Neural cell (in vitro differentiated cells): Measurements from ENCODE around the gene TPSG1. TPM values are rescaled to one million over a fixed set of nuclear protein-coding genes. Genes with fewer than 3 reads are reported as not detected.
A peak's percentile ranks its signal among the peaks of the same experiment; 100 is the strongest.

ENCODE experiments used
- H2AFZ ChIP-seq: fragments of 200-600, 300-800 bp; sonication (generic), shearing (Covaris generic); 2 replicates; pipeline ENCODE4 v1.6.0; 2014; ENCODE audit warnings: low read depth, mild to moderate bottlenecking, antibody characterized with exemption, low read length, moderate library complexity
- H3F3A ChIP-seq: fragments of 200-600 bp; shearing (Covaris generic); 2 replicates; pipeline ENCODE4 v1.6.1; 2016; ENCODE audit warnings: mild to moderate bottlenecking, moderate library complexity, mixed read lengths, antibody characterized with exemption, low read length; ENCODE audit not compliant: insufficient read depth, poor library complexity, severe bottlenecking
- H3K27ac ChIP-seq: fragments of 200-600, 300-800 bp; sonication (generic), shearing (Covaris generic); 2 replicates; pipeline ENCODE4 v1.5.1; 2014; ENCODE audit warnings: mild to moderate bottlenecking, low read length, moderate library complexity
- H3K27me3 ChIP-seq: fragments of 300-800, 200-600 bp; sonication (generic), shearing (Covaris generic); 2 replicates; pipeline ENCODE4 v1.6.0; 2014; ENCODE audit warnings: mild to moderate bottlenecking, low read depth, low read length, moderate library complexity; ENCODE audit not compliant: insufficient read depth
- H3K36me3 ChIP-seq: fragments of 300-800, 200-600 bp; sonication (generic), shearing (Covaris generic); 2 replicates; pipeline ENCODE4 v1.5.1; 2014; ENCODE audit warnings: mild to moderate bottlenecking, antibody characterized with exemption, low read length, moderate library complexity; ENCODE audit not compliant: insufficient read depth
- H3K4me2 ChIP-seq: fragments of 300-800, 200-600 bp; sonication (generic), shearing (Covaris generic); 2 replicates; pipeline ENCODE4 v1.6.0; 2014; ENCODE audit warnings: mild to moderate bottlenecking, low read length
- H3K4me3 ChIP-seq: fragments of 300-800, 200-600 bp; sonication (generic), shearing (Covaris generic); 2 replicates; pipeline ENCODE4 v1.5.1; 2014; ENCODE audit warnings: mild to moderate bottlenecking, low read length, moderate library complexity
- H3K79me2 ChIP-seq: fragments of 200-600 bp; shearing (Covaris generic); replicated peaks from 2 replicates; pipeline ENCODE4 v1.6.0; 2014; ENCODE audit warnings: mild to moderate bottlenecking, low read length, moderate library complexity; ENCODE audit not compliant: insufficient read depth
- H3K9ac ChIP-seq: fragments of 300-800, 200-600 bp; sonication (generic), shearing (Covaris generic); 2 replicates; pipeline ENCODE4 v1.6.1; 2016; ENCODE audit warnings: mild to moderate bottlenecking, low read length, mixed read lengths
- H3K9me2 ChIP-seq: fragments of 200-600 bp; shearing (Covaris generic); 2 replicates; pipeline ENCODE4 v1.6.1; 2016; ENCODE audit warnings: mild to moderate bottlenecking, low read length, mixed read lengths; ENCODE audit not compliant: insufficient read depth
- H3K9me3 ChIP-seq: fragments of 200-600, 300-800 bp; sonication (generic), shearing (Covaris generic); 2 replicates; pipeline ENCODE4 v1.6.1; 2016; ENCODE audit warnings: mild to moderate bottlenecking, mixed run types, low read length, moderate library complexity, mixed read lengths
- H4K20me1 ChIP-seq: fragments of 200-600 bp; shearing (Covaris generic); 2 replicates; pipeline ENCODE4 v1.6.1; 2016; ENCODE audit warnings: mild to moderate bottlenecking, mixed run types; ENCODE audit not compliant: insufficient read depth
- CTCF ChIP-seq: fragments of 450-650 bp; IDR thresholded peaks from 2 replicates; pipeline ENCODE4 v1.5.1; 2014; ENCODE audit warnings: antibody characterized with exemption, mild to moderate bottlenecking, moderate library complexity; ENCODE audit not compliant: poor library complexity, severe bottlenecking
- EP300 ChIP-seq: fragments of 450-650 bp; conservative IDR thresholded peaks from 2 replicates; pipeline ENCODE4 v1.6.1; 2014; ENCODE audit warnings: antibody characterized with exemption, mild to moderate bottlenecking, moderate library complexity; ENCODE audit not compliant: poor library complexity, severe bottlenecking
- EZH2 ChIP-seq: fragments of 200-600, 300-800 bp; shearing (Covaris generic), sonication (generic); IDR thresholded peaks from 2 replicates; pipeline ENCODE4 v1.6.1; 2014; ENCODE audit warnings: antibody characterized with exemption, low read length, borderline replicate concordance, mild to moderate bottlenecking; ENCODE audit not compliant: insufficient read depth, poor library complexity, severe bottlenecking
- MXI1 ChIP-seq: fragments of 450-650 bp; conservative IDR thresholded peaks from 2 replicates; pipeline ENCODE4 v1.6.1; 2014; ENCODE audit warnings: antibody characterized with exemption, mild to moderate bottlenecking; ENCODE audit not compliant: poor library complexity, severe bottlenecking
- POLR2AphosphoS5 ChIP-seq: IDR thresholded peaks from 2 replicates; pipeline ENCODE4 v1.6.1; 2012
- RAD21 ChIP-seq: fragments of 450-650 bp; conservative IDR thresholded peaks from 2 replicates; pipeline ENCODE4 v1.6.1; 2014; ENCODE audit warnings: antibody characterized with exemption, mild to moderate bottlenecking, moderate library complexity
- REST ChIP-seq: IDR thresholded peaks from 2 replicates; pipeline ENCODE4 v1.6.1; 2012; ENCODE audit warnings: borderline replicate concordance
- SMC3 ChIP-seq: fragments of 450-650 bp; conservative IDR thresholded peaks from 2 replicates; pipeline ENCODE4 v1.6.1; 2014; ENCODE audit warnings: antibody characterized with exemption, mild to moderate bottlenecking, moderate library complexity; ENCODE audit not compliant: poor library complexity
- TAF1 ChIP-seq: IDR thresholded peaks from 2 replicates; pipeline ENCODE4 v1.6.1; 2012; ENCODE audit warnings: low read depth
- polyA plus RNA-seq: library from polyadenylated mRNA; depleted of rRNA; stranded (reverse); fragments of >200 nt; gene quantifications from 2 replicates; pipeline ENCODE4 v1.2.3, GENCODE V29; 2014

Gene TPSG1
- polyA plus RNA-seq, 1 donor from 2014 or later = not detected

GRCh38 chr16:1182316-1182671 lies 42.8 kb downstream of the TPSG1 start:
- Histone ChIP-seq H3K27me3 (no peaks in the 10 kb centered on the region), H3F3A (no peaks in the 10 kb centered on the region), H3K9ac (no peak overlapping the region), H4K20me1 (no peaks in the 10 kb centered on the region), H3K9me3 (no peaks in the 10 kb centered on the region), H3K79me2 (no peaks in the 10 kb centered on the region), H3K27ac (no peak overlapping the region), H3K9me2 (no peaks in the 10 kb centered on the region), H3K4me3 (no peak overlapping the region), H2AFZ (no peak overlapping the region), H3K4me2 (no peak overlapping the region), H3K36me3 (no peaks in the 10 kb centered on the region)
- TF ChIP-seq CTCF (no peak), POLR2AphosphoS5 (no peak), TAF1 (no peak), SMC3 (no peak), EP300 (no peak), MXI1 (no peak), REST (no peak), RAD21 (no peak), EZH2 (no peak)

GRCh38 chr16:1181404-1182315 lies 43.4 kb downstream of the TPSG1 start:
- Histone ChIP-seq H3K79me2 (no peaks in the 10 kb centered on the region), H2AFZ (no peak overlapping the region), H3F3A (no peaks in the 10 kb centered on the region), H3K9ac (no peak overlapping the region), H3K4me2 (no peak overlapping the region), H3K9me3 (no peaks in the 10 kb centered on the region), H3K27me3 (no peaks in the 10 kb centered on the region), H4K20me1 (no peaks in the 10 kb centered on the region), H3K36me3 (no peaks in the 10 kb centered on the region), H3K4me3 (no peak overlapping the region), H3K9me2 (no peaks in the 10 kb centered on the region), H3K27ac (no peak overlapping the region)
- TF ChIP-seq TAF1 = no peak
- no peak for TF ChIP-seq REST
- no peak for TF ChIP-seq EZH2
- TF ChIP-seq SMC3 = peak; percentile 63
- peak; percentile 55 for TF ChIP-seq RAD21
- peak; percentile 55 for TF ChIP-seq CTCF
- no peak for TF ChIP-seq EP300
- TF ChIP-seq MXI1 = no peak
- TF ChIP-seq POLR2AphosphoS5 = no peak
